Ishikawa (cell line): ENCODE measurements around the gene COG5.

Experiments used
- CEBPB ChIP-seq: IDR thresholded peaks from 2 replicates; pipeline ENCODE4 v1.6.1; 2012
- CREB1 ChIP-seq: IDR thresholded peaks from 2 replicates; pipeline ENCODE4 v1.6.1; 2012; ENCODE audit warnings: low read depth
- EGR1 ChIP-seq: IDR thresholded peaks from 2 replicates; pipeline ENCODE4 v1.6.1; 2012
- EP300 ChIP-seq: IDR thresholded peaks from 2 replicates; pipeline ENCODE4 v1.6.1; 2012; ENCODE audit warnings: borderline replicate concordance
- FOXM1 ChIP-seq: IDR thresholded peaks from 2 replicates; pipeline ENCODE4 v1.6.1; 2012; ENCODE audit warnings: low read depth, borderline replicate concordance
- NFIC ChIP-seq: IDR thresholded peaks from 2 replicates; pipeline ENCODE4 v1.6.1; 2012
- RAD21 ChIP-seq: IDR thresholded peaks from 2 replicates; pipeline ENCODE4 v1.6.1; 2012; ENCODE audit warnings: low read depth
- TAF1 ChIP-seq: IDR thresholded peaks from 2 replicates; pipeline ENCODE4 v1.6.1; 2012; ENCODE audit warnings: low read depth, mild to moderate bottlenecking
- TCF12 ChIP-seq: IDR thresholded peaks from 2 replicates; pipeline ENCODE4 v1.6.1; 2012; ENCODE audit warnings: low read depth
- TEAD4 ChIP-seq: IDR thresholded peaks from 2 replicates; pipeline ENCODE4 v1.6.1; 2012
- YY1 ChIP-seq: IDR thresholded peaks from 2 replicates; pipeline ENCODE4 v1.6.1; 2012; ENCODE audit warnings: low read depth
- ZBTB7A ChIP-seq: IDR thresholded peaks from 2 replicates; pipeline ENCODE4 v1.6.1; 2012; ENCODE audit warnings: low read depth
- TF ChIP-seq, protein P1 (sequence below): IDR thresholded peaks from 2 replicates; pipeline ENCODE4 v1.6.1; 2012
- TF ChIP-seq, protein P2 (sequence below): IDR thresholded peaks from 2 replicates; pipeline ENCODE4 v1.6.1; 2012
- TF ChIP-seq, protein P3 (sequence below): IDR thresholded peaks from 2 replicates; pipeline ENCODE4 v1.6.1; 2012; ENCODE audit warnings: low read depth, mild to moderate bottlenecking

COG5 gene

DNA sequence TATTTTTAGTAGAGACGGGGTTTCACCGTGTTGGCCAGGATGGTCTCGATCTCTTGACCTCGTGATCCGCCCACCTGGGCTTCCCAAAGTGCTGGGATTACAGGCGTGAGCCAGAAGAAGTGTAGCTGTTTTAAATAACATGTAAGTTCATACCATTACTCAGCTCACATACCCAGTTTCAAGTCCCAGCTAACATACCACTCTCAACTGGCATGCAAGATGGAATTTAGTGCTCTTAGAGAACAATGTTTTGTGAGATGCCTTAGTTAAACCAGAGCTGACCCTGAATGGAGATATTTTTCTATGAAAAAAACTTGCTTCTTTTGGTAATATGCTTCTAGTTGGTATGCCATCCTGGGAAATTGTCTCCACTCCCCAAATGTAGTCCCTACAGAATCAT lies 357.6 kb downstream of the COG5 start:
- no peak for TF ChIP-seq FOXM1

DNA sequence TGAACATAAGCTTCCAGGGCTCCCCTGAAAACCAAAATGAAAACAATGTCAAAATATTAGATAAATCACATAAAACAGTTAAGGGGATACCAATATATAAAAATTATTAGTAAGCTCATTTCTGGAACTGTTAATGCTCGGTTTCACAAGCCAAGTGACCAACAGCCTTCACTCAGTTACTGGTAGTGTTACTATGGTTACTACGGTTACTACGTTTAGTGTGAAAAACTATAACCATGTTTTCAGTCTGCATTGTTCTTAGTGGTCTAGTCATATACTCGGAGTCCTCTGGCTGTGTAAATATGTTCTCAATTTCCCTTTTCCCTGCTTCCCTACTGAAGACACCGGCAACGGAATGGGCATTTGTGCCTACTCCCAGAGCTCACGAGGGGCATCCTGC lies 360.1 kb downstream of the COG5 start:
- TF ChIP-seq, protein P1, sequence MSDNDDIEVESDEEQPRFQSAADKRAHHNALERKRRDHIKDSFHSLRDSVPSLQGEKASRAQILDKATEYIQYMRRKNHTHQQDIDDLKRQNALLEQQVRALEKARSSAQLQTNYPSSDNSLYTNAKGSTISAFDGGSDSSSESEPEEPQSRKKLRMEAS, result no peak
- no peak for TF ChIP-seq CEBPB
- TF ChIP-seq EP300, result no peak

DNA sequence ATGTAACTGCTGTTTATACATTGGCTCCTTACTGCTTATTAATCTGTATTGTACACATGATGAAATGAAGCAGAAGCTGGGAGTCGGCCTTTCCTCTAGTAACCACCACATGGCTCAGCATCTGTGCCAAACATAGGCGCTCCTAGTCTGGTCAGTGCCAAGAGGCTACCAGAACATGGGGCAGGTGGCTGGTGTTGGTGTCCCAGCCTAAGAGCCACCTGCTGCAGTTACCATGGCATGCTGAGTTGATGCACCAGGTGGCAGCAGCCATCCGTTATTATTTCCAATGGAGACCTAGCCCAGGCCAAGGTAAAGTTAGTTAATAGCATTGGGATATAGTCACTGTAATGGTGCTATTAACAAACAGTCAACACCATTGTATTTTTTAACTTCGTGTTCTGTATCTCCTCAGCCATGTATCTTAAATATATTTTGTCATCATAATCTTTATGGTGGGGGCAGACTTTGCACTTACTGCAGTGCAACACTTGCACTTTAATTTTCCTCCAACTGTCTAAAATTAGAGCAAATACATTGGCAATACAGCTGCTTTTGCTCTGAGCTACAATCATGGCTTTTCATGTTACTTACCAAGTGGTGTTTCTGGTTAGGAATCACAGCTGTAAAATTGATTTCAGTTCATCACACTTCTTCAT lies 361.8 kb downstream of the COG5 start:
- TF ChIP-seq, protein P2, sequence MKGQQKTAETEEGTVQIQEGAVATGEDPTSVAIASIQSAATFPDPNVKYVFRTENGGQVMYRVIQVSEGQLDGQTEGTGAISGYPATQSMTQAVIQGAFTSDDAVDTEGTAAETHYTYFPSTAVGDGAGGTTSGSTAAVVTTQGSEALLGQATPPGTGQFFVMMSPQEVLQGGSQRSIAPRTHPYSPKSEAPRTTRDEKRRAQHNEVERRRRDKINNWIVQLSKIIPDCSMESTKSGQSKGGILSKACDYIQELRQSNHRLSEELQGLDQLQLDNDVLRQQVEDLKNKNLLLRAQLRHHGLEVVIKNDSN, result no peak
- TF ChIP-seq ZBTB7A (no peak), NFIC (no peak), RAD21 (peak; percentile 68)
- TF ChIP-seq, protein P3, sequence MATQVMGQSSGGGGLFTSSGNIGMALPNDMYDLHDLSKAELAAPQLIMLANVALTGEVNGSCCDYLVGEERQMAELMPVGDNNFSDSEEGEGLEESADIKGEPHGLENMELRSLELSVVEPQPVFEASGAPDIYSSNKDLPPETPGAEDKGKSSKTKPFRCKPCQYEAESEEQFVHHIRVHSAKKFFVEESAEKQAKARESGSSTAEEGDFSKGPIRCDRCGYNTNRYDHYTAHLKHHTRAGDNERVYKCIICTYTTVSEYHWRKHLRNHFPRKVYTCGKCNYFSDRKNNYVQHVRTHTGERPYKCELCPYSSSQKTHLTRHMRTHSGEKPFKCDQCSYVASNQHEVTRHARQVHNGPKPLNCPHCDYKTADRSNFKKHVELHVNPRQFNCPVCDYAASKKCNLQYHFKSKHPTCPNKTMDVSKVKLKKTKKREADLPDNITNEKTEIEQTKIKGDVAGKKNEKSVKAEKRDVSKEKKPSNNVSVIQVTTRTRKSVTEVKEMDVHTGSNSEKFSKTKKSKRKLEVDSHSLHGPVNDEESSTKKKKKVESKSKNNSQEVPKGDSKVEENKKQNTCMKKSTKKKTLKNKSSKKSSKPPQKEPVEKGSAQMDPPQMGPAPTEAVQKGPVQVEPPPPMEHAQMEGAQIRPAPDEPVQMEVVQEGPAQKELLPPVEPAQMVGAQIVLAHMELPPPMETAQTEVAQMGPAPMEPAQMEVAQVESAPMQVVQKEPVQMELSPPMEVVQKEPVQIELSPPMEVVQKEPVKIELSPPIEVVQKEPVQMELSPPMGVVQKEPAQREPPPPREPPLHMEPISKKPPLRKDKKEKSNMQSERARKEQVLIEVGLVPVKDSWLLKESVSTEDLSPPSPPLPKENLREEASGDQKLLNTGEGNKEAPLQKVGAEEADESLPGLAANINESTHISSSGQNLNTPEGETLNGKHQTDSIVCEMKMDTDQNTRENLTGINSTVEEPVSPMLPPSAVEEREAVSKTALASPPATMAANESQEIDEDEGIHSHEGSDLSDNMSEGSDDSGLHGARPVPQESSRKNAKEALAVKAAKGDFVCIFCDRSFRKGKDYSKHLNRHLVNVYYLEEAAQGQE, result no peak

DNA sequence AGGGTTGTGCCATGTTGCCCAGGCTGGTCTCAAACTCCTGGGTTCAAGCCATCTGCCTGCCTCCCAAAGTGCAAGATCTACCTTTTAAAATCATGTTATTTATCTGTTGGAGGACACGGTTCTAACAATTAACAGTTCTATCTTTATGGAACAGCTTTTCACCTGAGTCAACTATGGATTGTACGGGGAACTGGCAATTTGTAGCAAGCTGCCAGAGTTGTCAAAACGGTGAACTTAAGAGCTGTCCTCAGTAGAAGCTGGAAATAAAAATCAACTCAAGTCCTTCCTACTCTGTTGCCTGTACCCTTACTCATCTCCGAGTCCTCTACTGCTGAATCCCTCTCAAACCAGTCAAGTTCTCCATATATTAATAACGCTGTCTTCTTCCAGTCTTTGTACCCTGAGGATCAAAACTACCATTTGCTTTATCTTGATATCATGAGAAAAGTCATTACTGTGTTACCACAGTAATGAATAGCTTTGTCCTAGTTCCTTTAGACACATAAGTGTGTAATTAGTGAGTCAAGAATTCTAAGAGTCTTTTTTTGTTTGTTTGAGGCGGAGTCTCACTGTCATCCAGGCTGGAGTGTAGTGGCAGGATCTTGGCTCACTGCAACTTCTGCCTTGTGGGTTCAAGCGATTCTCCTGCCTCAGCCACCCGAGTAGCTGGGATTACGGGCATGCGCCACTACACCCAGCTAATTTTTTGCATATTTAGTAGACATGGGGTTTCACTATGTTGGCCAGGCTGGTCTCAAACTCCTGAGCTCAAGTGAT lies 366.7 kb downstream of the COG5 start:
- TF ChIP-seq CREB1, result no peak
- TF ChIP-seq, protein P3, result no peak
- TF ChIP-seq TEAD4, result no peak

DNA sequence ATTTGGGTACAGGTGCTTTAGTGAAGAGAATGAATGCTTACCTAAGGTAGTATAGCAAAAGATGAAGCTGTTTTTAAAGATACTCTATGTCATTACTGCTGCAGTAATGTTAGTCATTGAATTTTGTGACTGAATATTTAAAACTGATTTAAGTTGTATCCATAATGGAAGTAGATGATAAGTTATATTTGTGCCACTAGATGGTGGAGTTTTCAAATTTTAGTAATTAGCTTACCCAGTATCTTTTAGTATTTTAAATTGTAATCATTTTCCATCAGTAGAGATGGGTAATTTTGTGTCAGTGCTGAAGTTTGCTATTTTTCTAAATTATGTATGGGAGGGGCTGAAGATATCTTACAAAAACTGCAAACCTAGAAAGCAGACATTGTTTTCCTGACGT lies 369.7 kb downstream of the COG5 start:
- TF ChIP-seq FOXM1, result no peak
- TF ChIP-seq TAF1, result no peak
- no peak for TF ChIP-seq TEAD4
- TF ChIP-seq TCF12, result no peak
- TF ChIP-seq, protein P3, result no peak
- TF ChIP-seq EP300, result no peak
- TF ChIP-seq RAD21, result no peak
- TF ChIP-seq CEBPB, result no peak
- no peak for TF ChIP-seq EGR1
- TF ChIP-seq, protein P2, result no peak
- TF ChIP-seq YY1, result no peak
- TF ChIP-seq, protein P1, result no peak
- TF ChIP-seq ZBTB7A, result no peak
- TF ChIP-seq CREB1, result no peak
- TF ChIP-seq NFIC, result no peak
